K562 (cell line): Measurements from ENCODE around the gene BHLHE40. TPM values are rescaled to one million over a fixed set of nuclear protein-coding genes. Genes with fewer than 3 reads are reported as not detected.

ENCODE experiments used
- CREB3L1 ChIP-seq: fragments of 450-650 bp; IDR thresholded peaks from 2 replicates; pipeline ENCODE4 v1.6.1; 2014; ENCODE audit warnings: low read depth, mild to moderate bottlenecking, moderate library complexity, borderline replicate concordance
- HMG20B ChIP-seq: fragments of 250-450 bp; sonication (Bioruptor Pico); IDR thresholded peaks from 2 replicates; pipeline ENCODE4 v1.5.0; 2021; ENCODE audit warnings: mild to moderate bottlenecking
- LCOR ChIP-seq: sonication (generic); formaldehyde crosslinking; IDR thresholded peaks from 2 replicates; pipeline ENCODE4 v1.8.0; 2022; ENCODE audit warnings: mild to moderate bottlenecking, missing genetic modification reagents
- MTA1 ChIP-seq: fragments of 450-650 bp; IDR thresholded peaks from 2 replicates; pipeline ENCODE4 v1.6.1; 2017; ENCODE audit warnings: borderline replicate concordance
- NFE2L1 ChIP-seq: fragments of 450-650 bp; IDR thresholded peaks from 2 replicates; pipeline ENCODE4 v1.6.1; 2016; ENCODE audit warnings: missing genetic modification characterization, low read depth, mild to moderate bottlenecking, missing compliant biosample characterization, moderate library complexity, borderline replicate concordance
- OTX1 ChIP-seq: fragments of 450-650 bp; formaldehyde crosslinking; IDR thresholded peaks from 2 replicates; pipeline ENCODE4 v1.4.0; 2022; ENCODE audit warnings: mild to moderate bottlenecking
- PKNOX1 ChIP-seq: fragments of 450-650 bp; IDR thresholded peaks from 2 replicates; pipeline ENCODE4 v1.6.1; 2016
- RBBP5 ChIP-seq: fragments of 200-600 bp; sonication (generic); IDR thresholded peaks from 2 replicates; pipeline ENCODE4 v1.6.1; 2012; ENCODE audit warnings: borderline replicate concordance, mild to moderate bottlenecking, low read length, control low read depth, inconsistent platforms; ENCODE audit not compliant: insufficient read depth, poor library complexity, severe bottlenecking
- RBFOX2 ChIP-seq: fragments of 200-400 bp; formaldehyde crosslinking; IDR thresholded peaks from 2 replicates; pipeline ENCODE4 v1.6.1; 2017; ENCODE audit warnings: low read depth, mild to moderate bottlenecking, low read length, moderate library complexity
- SMARCA4 ChIP-seq: fragments of 450-650 bp; IDR thresholded peaks from 2 replicates; pipeline ENCODE4 v1.6.1; 2016
- TAL1 ChIP-seq: fragments of 450-650 bp; IDR thresholded peaks from 2 replicates; pipeline ENCODE4 v1.6.1; 2016; ENCODE audit warnings: mild to moderate bottlenecking
- VEZF1 ChIP-seq: fragments of 200-800 bp; sonication (Bioruptor generic); IDR thresholded peaks from 2 replicates; pipeline ENCODE4 v1.6.1; 2017; ENCODE audit warnings: missing genetic modification characterization, missing compliant biosample characterization
- ZNF134 ChIP-seq: fragments of 250-450 bp; sonication (Bioruptor Pico); conservative IDR thresholded peaks from 2 replicates; pipeline ENCODE4 v1.4.0; 2020
- ZNF407 ChIP-seq: fragments of 450-650 bp; IDR thresholded peaks from 2 replicates; pipeline ENCODE4 v1.6.1; 2016; ENCODE audit warnings: low read depth
- ZNF551 ChIP-seq: fragments of 250-450 bp; sonication (Bioruptor Pico); IDR thresholded peaks from 2 replicates; pipeline ENCODE4 v1.5.0; 2021; ENCODE audit warnings: mild to moderate bottlenecking, moderate library complexity
- ZNF77 ChIP-seq: fragments of 250-450 bp; sonication (Bioruptor Pico); IDR thresholded peaks from 2 replicates; pipeline ENCODE4 v1.5.0; 2020
- polyA plus RNA-seq, 8 experiments: library from polyadenylated mRNA; depleted of rRNA in 4 of 8; stranded (reverse) in 5 of 8; unstranded in 3 of 8; fragments of >200 nt; fragmentation: Nextera tagmentation in 2 of 8; fragmentation: Illumina TruSeq in 1 of 8; extraction: Ambion mirVana in 2 of 8; extraction: Trizol in 1 of 8; gene quantifications; 2 replicates each; pipeline versions ENCODE4 v1.2.1 to v1.2.3, GENCODE V29; 2011 to 2014; ENCODE audit warnings: inconsistent platforms in 1 of 8, missing spikeins in 1 of 8
- total RNA-seq, 7 experiments: library from RNA; depleted of rRNA in 6 of 7; stranded (reverse); fragments of >200 nt in 6 of 7; fragmentation: Illumina TruSeq in 2 of 7; extraction: Trizol in 2 of 7; gene quantifications; 2 replicates each; pipeline versions ENCODE4 v1.2.1 to v1.2.3, GENCODE V29; 2011 to 2021; ENCODE audit warnings: low replicate concordance in 1 of 7

BHLHE40 gene
- total and polyA plus RNA-seq, 9 of the 15 experiments (the other 6 are each of a cell fraction or from before 2014, with no cell fraction given), result 12.0 to 83.9 (median 31.4) TPM

DNA sequence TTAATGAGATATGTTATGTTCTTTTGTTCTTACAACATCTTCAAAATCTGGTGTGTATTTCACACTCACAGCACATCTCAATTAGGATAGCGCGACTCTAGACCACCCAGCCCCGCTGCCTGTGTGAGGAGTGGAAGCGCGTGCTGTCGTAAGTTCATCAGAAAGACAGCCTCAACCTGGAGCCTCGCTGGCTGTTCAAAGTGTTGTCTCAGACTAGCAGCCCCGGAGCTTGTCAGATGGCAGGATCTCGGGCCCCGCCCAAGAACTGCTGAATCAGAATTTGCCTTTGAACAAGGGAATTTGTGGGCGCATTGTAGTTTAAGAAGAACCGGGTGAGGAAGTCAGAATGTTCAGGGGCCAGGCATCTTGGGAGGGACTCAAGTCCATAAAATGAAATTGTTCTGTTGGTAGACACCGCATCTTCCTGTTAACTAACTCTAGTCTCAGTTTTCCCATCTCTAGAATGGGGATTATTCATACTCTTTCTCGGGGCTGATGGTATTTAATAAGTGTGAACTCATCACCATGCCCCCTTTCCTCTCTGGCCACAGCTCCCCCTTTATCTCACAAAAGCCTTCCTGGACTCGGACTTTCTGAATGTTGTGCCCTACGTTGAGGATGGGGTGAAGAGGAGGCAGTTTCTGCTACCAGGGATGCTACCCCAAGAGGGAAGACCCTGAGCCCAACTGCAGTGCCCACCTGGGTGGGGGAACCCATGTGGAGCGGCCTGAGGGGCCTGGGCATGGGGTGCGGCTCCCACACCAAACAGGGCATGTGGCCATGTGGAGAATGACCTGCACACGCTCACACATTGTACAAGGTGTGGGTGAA is 40.4 kb downstream of the BHLHE40 start (continued):
- TF ChIP-seq CREB3L1 (peak; percentile 27; the same call in 1 of the 2 replicates), ZNF134 (CRISPR knock-in tag) (no peak), OTX1 (CRISPR knock-in tag) (no peak), RBFOX2 (peak; percentile 57), TAL1 (peak; percentile 45), ZNF77 (no peak), PKNOX1 (peak; percentile 72), VEZF1 (CRISPR knock-in tag) (peak; percentile 45; the same call in 1 of the 2 replicates), MTA1 (peak; percentile 80; the same call in 1 of the 2 replicates), ZNF407 (no peak), LCOR (CRISPR knock-in tag) (peak; percentile 84; the same call in 1 of the 2 replicates), SMARCA4 (peak; percentile 90), RBBP5 (no peak), NFE2L1 (tag) (no peak), ZNF551 (no peak), HMG20B (CRISPR knock-in tag) (no peak; the same call in 1 of the 2 replicates)
